Large intestine (tissue), 3 donors: Measurements from ENCODE around the gene POM121C. TPM values are rescaled to one million over a fixed set of nuclear protein-coding genes. Genes with fewer than 3 reads are reported as not detected.
"Not testable (repeated sequence)": the region's sequence is repeated elsewhere in the genome, so short reads cannot be mapped to it uniquely, and the experiment has no call there.

Source experiments
- DNase-seq, 2 donors: peaks; one replicate each; pipeline versions ENCODE4 v3.0.0 to v3.0.0-alpha.2; 2013
- H3K27ac ChIP-seq: one replicate; pipeline ENCODE4 v1.5.1; 2013; ENCODE audit warnings: low read length
- H3K27me3 ChIP-seq: 2 replicates; pipeline ENCODE4 v1.6.1; 2013; ENCODE audit warnings: low read length; ENCODE audit not compliant: control insufficient read depth, insufficient read depth
- H3K36me3 ChIP-seq: 2 replicates; pipeline ENCODE4 v1.6.1; 2013; ENCODE audit warnings: low read length; ENCODE audit not compliant: control insufficient read depth, insufficient read depth
- H3K4me1 ChIP-seq: one replicate; pipeline ENCODE4 v1.6.1; 2013; ENCODE audit warnings: low read length; ENCODE audit not compliant: control insufficient read depth, insufficient read depth
- H3K4me3 ChIP-seq: one replicate; pipeline ENCODE4 v1.5.1; 2013; ENCODE audit warnings: low read length
- H3K9me3 ChIP-seq: one replicate; pipeline ENCODE4 v1.6.1; 2013; ENCODE audit warnings: mild to moderate bottlenecking, low read depth, low read length, moderate library complexity; ENCODE audit not compliant: control insufficient read depth
- WGBS: methylation state at CpG from one replicate; pipeline ENCODE4 v1.1.5; 2013; ENCODE audit warnings: low lambda C conversion rate; ENCODE audit not compliant: insufficient coverage; 5-methylcytosine and 5-hydroxymethylcytosine counted together
- polyA plus RNA-seq: library from polyadenylated mRNA; unstranded; fragments of 120-200 nt; gene quantifications from one replicate; pipeline ENCODE4 v1.2.1, GENCODE V29; 2013

Gene POM121C
- polyA plus RNA-seq, 1 donor, result 38.2 TPM

DNA sequence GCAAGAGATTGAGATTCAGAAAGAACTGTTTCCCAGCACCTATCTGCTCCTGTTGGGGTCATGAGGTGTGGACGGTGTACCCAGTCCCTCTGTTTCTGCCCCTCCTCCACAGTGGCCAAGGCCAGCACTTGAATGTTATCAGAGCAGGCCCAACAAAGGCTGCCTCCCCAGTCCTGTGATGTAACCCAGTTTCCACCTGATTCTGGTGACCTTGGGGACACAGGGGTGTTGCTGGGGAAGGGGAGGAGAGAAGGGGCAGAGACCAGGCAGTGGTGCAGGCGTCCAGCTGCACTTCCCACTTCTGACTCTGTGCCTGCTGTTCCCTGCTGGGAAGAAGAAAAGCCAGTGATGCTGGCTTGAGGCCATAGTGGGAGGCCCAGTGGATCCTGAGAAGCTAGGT lies 88.2 kb downstream of the POM121C start:
- H3K27ac ChIP-seq, H3K9me3 ChIP-seq, H3K4me3 ChIP-seq, H3K27me3 ChIP-seq, H3K36me3 ChIP-seq, DNase-seq, H3K4me1 ChIP-seq: not testable (repeated sequence)
- WGBS, result no CpG with 5 or more reads among the region's 2 CpGs

DNA sequence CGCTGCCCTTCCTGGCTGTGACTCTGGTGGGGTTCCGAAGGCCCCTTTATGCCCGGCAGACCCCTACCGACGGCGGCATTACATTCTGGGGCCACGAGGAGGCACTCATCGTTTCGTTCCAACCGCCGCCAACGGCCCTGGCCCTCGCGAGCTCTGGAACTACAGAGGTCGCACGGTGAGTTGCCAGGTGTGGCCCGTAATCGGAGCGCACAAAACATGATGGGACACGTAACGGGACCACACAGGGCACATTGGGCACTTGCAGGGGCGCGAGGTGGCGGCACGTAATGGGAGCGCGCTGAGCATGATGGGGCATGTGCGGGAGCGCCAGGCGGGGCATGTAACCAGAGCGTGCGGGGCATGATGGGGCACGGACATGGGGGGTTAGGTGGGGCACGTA lies 90.8 kb downstream of the POM121C start, which contains the start of gene TRIM73:
Gene TRIM73 (plus strand): TSS at position 301 of the 400 bp plus-strand sequence. CDS start 3,305 bp downstream, outside the sequence.
- H3K4me1 ChIP-seq, H3K36me3 ChIP-seq, H3K27me3 ChIP-seq, DNase-seq, H3K27ac ChIP-seq, H3K9me3 ChIP-seq, H3K4me3 ChIP-seq: not testable (repeated sequence)
- no CpG with 5 or more reads among the region's 34 CpGs for WGBS

DNA sequence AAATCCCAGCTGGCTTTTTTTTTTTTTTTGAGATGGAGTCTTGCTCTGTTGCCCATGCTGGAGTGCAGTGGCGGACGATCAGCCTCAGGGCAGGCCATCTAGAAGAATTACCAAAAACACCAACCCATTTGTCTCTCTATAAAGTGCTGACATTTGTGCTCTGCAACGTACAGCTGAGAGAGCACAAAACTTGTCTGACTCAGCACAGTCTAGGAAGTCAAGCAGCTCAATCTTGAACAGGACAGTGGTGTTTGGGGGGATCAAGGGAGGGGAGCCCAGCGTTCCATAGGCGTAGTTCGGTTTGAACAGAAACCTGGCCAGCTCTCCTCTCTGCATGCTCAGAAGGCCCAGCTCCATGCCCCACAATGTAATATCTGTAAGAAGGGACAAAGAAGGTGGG lies 92.9 kb downstream of the POM121C start:
- not testable (repeated sequence) for H3K27ac ChIP-seq, H3K4me3 ChIP-seq, H3K27me3 ChIP-seq, H3K36me3 ChIP-seq, H3K9me3 ChIP-seq, DNase-seq, H3K4me1 ChIP-seq
- no CpG with 5 or more reads among the region's 6 CpGs for WGBS

DNA sequence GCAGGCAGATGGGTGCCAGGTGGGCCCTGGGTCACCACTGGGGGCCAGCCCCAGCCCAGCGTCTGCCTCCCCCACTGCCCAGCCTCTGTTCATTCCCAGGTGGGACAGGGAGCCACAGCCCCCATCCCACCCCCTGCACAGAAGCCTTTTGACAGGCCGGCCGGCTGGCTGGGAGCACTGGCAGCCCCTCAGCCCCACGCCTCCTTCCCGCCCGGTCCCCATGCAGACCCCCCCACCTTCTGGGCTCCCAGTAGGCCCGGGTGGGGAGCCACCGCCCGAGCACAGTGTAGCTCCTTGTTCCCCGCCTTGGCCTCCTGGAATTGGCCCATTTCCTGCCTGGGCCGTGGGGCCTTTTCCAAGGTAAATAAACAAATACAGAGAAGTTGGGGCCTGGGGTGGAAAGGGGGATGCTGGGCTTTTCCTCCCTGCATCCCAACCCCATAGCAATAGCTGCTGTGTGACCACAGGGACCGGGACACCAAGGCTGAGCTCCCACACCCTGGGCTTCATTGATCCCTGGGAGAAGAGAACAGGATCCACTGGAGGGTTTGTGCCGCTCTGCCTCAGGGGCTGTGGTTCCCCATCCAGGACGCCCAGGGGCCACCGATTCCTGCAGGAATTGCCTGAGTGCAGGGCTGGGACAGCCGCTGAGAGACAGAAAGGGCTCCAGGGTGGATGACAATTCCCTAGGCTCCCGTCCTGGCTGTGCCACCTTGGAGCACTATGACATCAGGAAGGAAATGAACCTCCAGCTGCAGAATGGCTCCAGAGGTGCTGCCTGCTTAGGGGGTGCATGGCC lies 111.4 kb downstream of the POM121C start:
- DNase-seq, H3K27ac ChIP-seq, H3K36me3 ChIP-seq, H3K9me3 ChIP-seq, H3K4me1 ChIP-seq, H3K4me3 ChIP-seq, H3K27me3 ChIP-seq: not testable (repeated sequence)
- no CpG with 5 or more reads among the region's 17 CpGs for WGBS

DNA sequence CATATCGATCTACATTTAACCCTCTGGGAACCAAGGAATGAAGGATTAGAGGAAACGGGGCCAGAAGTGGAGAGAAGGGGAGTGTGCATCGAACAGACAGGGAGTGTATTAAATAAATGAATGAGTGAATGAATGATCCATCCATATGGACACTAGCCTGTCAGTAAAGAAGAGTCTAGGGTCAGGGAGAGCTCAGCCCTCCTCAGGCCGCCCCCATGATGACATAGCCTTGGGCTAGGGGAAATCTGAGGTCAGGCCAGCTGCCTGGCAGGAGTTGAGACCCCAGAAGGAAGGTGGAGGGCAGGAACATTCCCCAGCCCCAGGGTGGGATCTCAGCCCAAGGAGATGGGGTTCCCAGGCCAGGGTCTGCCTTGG lies 112.0 kb downstream of the POM121C start:
- WGBS, result no CpG with 5 or more reads among the region's 4 CpGs
- not testable (repeated sequence) for H3K36me3 ChIP-seq, DNase-seq

DNA sequence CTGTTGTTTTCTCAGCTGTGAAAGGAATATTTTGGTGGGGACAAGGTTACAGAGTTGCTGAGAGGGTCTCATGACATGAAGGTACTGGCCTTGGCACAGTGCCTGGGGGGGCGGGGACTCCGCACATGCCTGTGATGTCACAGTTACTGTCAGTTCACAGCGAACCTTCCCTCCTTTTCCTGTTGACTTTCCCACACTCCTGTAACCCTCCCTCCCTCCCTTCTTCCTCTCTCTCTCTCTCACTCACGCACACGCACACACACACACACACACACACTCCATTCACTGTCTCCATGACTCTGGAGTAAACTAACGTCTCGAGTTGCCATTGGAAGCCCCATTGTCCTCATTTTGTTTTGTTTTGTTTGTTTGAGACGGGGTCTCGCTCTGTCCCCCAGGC lies 118.8 kb downstream of the POM121C start:
- WGBS, result no CpG with 5 or more reads among the region's 9 CpGs
- DNase-seq, result not testable (repeated sequence)

More for the DNA sequence above, 112.0 kb downstream of the POM121C start:
- H3K4me1 ChIP-seq, H3K4me3 ChIP-seq, H3K27ac ChIP-seq, H3K9me3 ChIP-seq, H3K27me3 ChIP-seq: not testable (repeated sequence)

More for the DNA sequence above, 118.8 kb downstream of the POM121C start:
- H3K4me3 ChIP-seq, H3K27me3 ChIP-seq, H3K4me1 ChIP-seq, H3K9me3 ChIP-seq, H3K36me3 ChIP-seq, H3K27ac ChIP-seq: not testable (repeated sequence)

Other genes starting within 250 kb of the POM121C start
- gene TRIM73, start 90.7 kb downstream of the POM121C start, polyA plus RNA-seq, result 4.8 TPM
- 2.0 TPM for gene SPDYE5, start 6.0 kb upstream of the POM121C start, polyA plus RNA-seq